Measurements from ENCODE around the gene WDR27.

WDR27 gene

GRCh38 chr6:169689287-169689686 is 12.5 kb downstream of the WDR27 start:
- Histone ChIP-seq H2AFZ (ENCODE audit: low read length) (no peak overlapping the region), H3K9ac (ENCODE audit: low read length) (no peak overlapping the region), H3K9me3 (ENCODE audit: low read length) (peaks cover 12% of the 10 kb centered on the region), H3K27me3 (ENCODE audit: insufficient read depth, low read length) (no peaks in the 10 kb centered on the region), H3F3A (ENCODE audit: insufficient read depth, low read length) (no peaks in the 10 kb centered on the region), H3K4me2 (ENCODE audit: low read length) (no peak overlapping the region), H4K20me1 (ENCODE audit: insufficient read depth, low read length) (no peaks in the 10 kb centered on the region), H3K4me1 (ENCODE audit: insufficient read depth, low read length, severe bottlenecking) (no peaks in the 10 kb centered on the region), H3K27ac (ENCODE audit: low read depth, low read length, poor library complexity, severe bottlenecking) (no peak overlapping the region), H3K9me2 (ENCODE audit: low read depth, low read length) (no peaks in the 10 kb centered on the region), H3K4me3 (ENCODE audit: low read depth, low read length, poor library complexity, severe bottlenecking) (no peak overlapping the region), H3K79me2 (ENCODE audit: insufficient read depth, low read length) (no peaks in the 10 kb centered on the region; the same call in 1 of the 2 replicates), H3K36me3 (ENCODE audit: insufficient read depth, low read length) (peaks cover 77% of the 10 kb centered on the region)
- no peak for TF ChIP-seq EZH2 (IDR thresholded peaks at IDR 0.05; ENCODE audit: borderline replicate concordance, low read length)
- TF ChIP-seq, protein P1, sequence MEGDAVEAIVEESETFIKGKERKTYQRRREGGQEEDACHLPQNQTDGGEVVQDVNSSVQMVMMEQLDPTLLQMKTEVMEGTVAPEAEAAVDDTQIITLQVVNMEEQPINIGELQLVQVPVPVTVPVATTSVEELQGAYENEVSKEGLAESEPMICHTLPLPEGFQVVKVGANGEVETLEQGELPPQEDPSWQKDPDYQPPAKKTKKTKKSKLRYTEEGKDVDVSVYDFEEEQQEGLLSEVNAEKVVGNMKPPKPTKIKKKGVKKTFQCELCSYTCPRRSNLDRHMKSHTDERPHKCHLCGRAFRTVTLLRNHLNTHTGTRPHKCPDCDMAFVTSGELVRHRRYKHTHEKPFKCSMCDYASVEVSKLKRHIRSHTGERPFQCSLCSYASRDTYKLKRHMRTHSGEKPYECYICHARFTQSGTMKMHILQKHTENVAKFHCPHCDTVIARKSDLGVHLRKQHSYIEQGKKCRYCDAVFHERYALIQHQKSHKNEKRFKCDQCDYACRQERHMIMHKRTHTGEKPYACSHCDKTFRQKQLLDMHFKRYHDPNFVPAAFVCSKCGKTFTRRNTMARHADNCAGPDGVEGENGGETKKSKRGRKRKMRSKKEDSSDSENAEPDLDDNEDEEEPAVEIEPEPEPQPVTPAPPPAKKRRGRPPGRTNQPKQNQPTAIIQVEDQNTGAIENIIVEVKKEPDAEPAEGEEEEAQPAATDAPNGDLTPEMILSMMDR (IDR thresholded peaks at IDR 0.05; ENCODE audit: low read length) = no peak

DNA sequence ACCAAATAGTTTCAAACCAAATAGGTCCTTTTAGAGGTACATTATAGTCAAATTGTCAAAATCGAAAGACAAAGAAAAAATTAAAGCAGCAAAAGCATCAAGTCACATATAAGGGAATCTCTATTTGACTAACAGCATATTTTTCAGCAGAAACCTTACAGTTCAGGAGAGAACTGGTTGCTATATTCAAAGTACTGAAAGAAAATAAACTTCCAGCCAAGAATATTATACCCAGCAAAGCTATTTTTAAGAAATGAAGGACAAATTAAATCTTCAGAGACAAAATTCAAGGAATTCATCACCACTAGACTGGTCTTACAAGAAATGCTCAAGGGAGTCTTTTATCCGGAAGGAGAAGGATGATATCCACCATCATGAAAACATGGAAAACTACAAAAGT is 16.0 kb downstream of the WDR27 start:
- no peak for TF ChIP-seq EZH2 (IDR thresholded peaks at IDR 0.05; ENCODE audit: borderline replicate concordance, low read length)
- TF ChIP-seq, protein P1 (IDR thresholded peaks at IDR 0.05; ENCODE audit: low read length) = no peak

DNA sequence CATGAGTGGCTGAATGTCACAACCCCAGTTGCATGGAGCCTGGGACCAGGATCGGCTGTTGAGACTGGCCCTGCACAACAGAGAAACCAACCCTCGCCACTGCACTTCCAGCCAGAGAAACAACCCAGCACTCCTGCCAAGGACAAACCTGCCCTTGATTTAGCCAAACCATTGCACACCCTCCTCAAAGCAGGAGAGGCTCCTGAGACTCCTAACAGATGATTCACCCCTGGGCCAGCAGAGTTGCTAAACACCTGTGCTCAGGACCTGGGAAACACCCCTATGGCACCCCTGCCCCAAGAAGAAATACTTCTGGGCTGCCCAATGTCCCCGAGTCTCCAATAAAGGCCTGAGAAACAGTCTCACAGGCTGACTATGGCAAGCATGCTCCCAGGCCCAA is 17.8 kb downstream of the WDR27 start:
- peaks cover 12% of the 10 kb centered on the region for H3K9me3 ChIP-seq (ENCODE audit: low read length)
- H3K9ac ChIP-seq (ENCODE audit: low read length) = no peak overlapping the region
- H3K79me2 ChIP-seq (ENCODE audit: insufficient read depth, low read length) = no peaks in the 10 kb centered on the region; the same call in 1 of the 2 replicates
- no peaks in the 10 kb centered on the region for H3F3A ChIP-seq (ENCODE audit: insufficient read depth, low read length)
- H3K9me2 ChIP-seq (ENCODE audit: low read depth, low read length) = no peaks in the 10 kb centered on the region
- H3K4me2 ChIP-seq (ENCODE audit: low read length) = no peak overlapping the region
- H3K4me1 ChIP-seq (ENCODE audit: insufficient read depth, low read length, severe bottlenecking) = no peaks in the 10 kb centered on the region
- no peak overlapping the region for H3K4me3 ChIP-seq (ENCODE audit: low read depth, low read length, poor library complexity, severe bottlenecking)
- H2AFZ ChIP-seq (ENCODE audit: low read length) = no peak overlapping the region
- no peaks in the 10 kb centered on the region for H4K20me1 ChIP-seq (ENCODE audit: insufficient read depth, low read length)
- H3K27me3 ChIP-seq (ENCODE audit: insufficient read depth, low read length) = no peaks in the 10 kb centered on the region
- no peak overlapping the region for H3K27ac ChIP-seq (ENCODE audit: low read depth, low read length, poor library complexity, severe bottlenecking)
- TF ChIP-seq, protein P1 (IDR thresholded peaks at IDR 0.05; ENCODE audit: low read length) = no peak
- no peak for TF ChIP-seq EZH2 (IDR thresholded peaks at IDR 0.05; ENCODE audit: borderline replicate concordance, low read length)
- H3K36me3 ChIP-seq (ENCODE audit: insufficient read depth, low read length) = peaks cover 81% of the 10 kb centered on the region

More for the DNA sequence above, 16.0 kb downstream of the WDR27 start:
- peaks cover 12% of the 10 kb centered on the region for H3K9me3 ChIP-seq (ENCODE audit: low read length)
- no peaks in the 10 kb centered on the region for H3F3A ChIP-seq (ENCODE audit: insufficient read depth, low read length)
- no peaks in the 10 kb centered on the region for H3K27me3 ChIP-seq (ENCODE audit: insufficient read depth, low read length)
- no peak overlapping the region for H3K4me3 ChIP-seq (ENCODE audit: low read depth, low read length, poor library complexity, severe bottlenecking)
- H3K9me2 ChIP-seq (ENCODE audit: low read depth, low read length) = no peaks in the 10 kb centered on the region
- no peaks in the 10 kb centered on the region for H4K20me1 ChIP-seq (ENCODE audit: insufficient read depth, low read length)
- no peaks in the 10 kb centered on the region for H3K4me1 ChIP-seq (ENCODE audit: insufficient read depth, low read length, severe bottlenecking)
- H3K79me2 ChIP-seq (ENCODE audit: insufficient read depth, low read length) = no peaks in the 10 kb centered on the region; the same call in 1 of the 2 replicates
- no peak overlapping the region for H2AFZ ChIP-seq (ENCODE audit: low read length)
- no peak overlapping the region for H3K4me2 ChIP-seq (ENCODE audit: low read length)
- no peak overlapping the region for H3K9ac ChIP-seq (ENCODE audit: low read length)
- H3K27ac ChIP-seq (ENCODE audit: low read depth, low read length, poor library complexity, severe bottlenecking) = no peak overlapping the region
- peaks cover 83% of the 10 kb centered on the region for H3K36me3 ChIP-seq (ENCODE audit: insufficient read depth, low read length)
